Superior temporal gyrus (tissue), 1 donor: ENCODE data around the gene DNAH1.
"Not testable (repeated sequence)": the region's sequence is repeated elsewhere in the genome, so short reads cannot be mapped to it uniquely, and the experiment has no call there.

Experiments used
- DNase-seq: peaks from one replicate; pipeline ENCODE4 v3.0.0-alpha.2; 2016; ENCODE audit errors: extremely low spot score

The DNAH1 gene

DNA sequence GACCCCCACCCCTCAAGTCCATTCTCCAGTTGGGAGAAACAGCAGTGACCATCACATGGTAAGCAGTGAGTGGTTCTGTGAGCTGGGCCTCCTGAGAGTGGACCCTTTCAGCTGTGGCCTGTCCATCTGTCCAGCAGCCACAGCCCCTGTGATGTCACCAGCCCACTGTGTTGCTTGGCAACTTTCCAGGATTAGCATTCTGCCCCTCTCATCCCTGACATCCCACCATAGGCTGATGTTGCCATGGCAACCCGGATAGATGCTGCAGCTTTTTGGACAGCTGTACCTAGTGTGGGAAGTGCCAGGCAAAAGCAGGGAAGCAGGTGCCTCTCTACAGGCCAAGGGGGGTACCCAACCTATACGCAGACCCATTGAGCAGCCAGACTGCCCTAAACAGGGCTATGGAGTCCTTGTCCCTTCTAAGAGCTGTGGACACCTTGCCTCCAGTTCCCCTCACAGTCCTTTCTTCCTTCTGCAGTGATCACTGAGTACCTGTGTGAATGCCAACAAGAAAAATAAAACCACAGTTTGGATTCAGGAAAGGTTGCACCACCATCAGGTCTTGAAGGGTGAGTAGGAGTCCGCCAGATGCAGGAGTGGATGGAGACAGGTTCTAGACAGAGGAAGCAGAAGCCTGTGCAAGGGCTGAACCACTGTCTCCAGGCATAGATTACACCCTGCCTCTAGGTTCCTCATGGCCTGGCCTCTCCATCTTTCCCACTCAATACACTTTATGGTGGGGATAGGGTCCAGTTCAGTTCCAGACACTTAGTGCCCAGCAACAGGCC lies at the start of gene DNAH1:
TSS of gene DNAH1 (plus strand) at position 343 of the 788 bp plus-strand sequence. CDS start 6,124 bp downstream, outside the sequence.
- DNase-seq = no peak

DNA sequence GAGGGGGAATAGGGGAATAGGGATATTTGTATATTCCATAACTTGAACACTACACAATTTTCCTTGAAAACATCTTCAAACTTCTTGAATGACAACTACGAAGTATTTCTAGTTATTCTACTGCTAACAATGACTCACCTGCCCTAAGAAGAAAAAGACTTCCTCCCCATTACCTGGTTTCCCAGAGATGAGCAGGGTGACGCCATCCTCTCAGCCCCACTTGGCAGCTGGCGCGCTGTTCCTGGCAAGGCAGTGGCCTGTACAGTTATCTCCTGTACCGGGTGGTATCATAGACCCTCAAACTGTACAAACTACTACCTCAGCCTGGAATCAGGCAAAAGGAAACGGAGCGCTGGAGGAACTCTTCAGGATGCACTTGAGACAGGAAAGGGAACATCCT lies 48.1 kb upstream of the DNAH1 start:
- no peak for DNase-seq

DNA sequence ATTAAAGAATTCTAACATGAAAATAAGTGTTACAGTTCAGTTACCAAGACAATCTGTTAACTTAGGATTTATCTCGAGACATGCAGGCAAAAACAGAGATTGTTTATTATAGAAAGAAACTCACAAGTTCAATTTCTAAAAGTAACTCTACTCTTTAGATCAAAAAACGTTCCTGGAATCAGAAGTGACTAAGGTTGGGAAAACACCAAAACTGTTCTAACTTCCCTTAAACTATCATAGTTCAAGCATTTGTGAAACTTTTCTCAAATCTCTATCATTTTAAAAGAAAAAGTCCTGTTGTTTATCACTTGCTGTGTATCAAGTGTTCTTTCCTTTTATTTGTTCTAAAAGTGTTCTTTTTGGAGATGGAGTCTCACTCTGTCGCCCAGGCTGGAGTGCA lies 46.3 kb upstream of the DNAH1 start:
- DNase-seq = no peak

DNA sequence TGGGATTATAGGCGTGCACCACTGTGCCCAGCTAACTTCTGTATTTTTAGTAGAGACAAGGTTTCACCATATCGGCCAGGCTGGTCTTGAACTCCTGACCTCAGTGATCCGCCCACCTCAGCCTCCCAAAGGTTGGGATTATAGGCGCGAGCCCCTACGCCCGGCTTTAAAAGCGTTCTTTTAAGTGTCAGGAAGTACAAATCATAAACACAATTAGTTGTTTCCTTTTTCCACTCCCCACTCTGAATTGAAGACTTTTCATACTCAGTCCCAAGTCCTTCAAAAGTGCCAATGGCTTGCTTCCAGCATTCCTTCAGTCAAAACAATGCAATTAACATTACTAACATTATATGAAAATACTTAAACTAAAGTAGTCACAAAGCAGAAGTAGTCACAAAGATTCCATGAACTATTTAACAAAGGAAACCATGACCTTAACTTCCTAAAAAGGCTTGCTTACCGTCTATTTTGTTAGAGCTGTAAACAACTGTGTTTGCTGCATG lies 45.8 kb upstream of the DNAH1 start:
- no peak for DNase-seq

DNA sequence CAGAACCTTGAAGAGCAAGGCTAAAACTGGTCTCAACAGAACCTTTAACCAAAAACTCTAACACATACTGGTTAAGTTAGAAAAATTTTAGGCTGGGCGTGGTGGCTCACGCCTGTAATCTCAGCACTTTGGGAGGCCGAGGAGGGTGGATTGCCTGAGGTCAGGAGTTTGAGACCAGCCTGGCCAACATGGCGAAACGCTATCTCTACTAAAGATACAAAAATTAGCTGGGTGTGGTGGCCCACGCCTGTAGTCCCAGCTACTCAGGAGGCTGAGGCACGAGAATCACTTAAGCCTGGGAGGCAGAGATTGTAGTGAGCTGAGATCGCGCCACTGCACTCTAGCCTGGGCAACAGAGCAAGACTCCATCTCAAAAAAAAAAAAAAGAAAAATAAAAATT lies 43.9 kb upstream of the DNAH1 start:
- DNase-seq = not testable (repeated sequence)

DNA sequence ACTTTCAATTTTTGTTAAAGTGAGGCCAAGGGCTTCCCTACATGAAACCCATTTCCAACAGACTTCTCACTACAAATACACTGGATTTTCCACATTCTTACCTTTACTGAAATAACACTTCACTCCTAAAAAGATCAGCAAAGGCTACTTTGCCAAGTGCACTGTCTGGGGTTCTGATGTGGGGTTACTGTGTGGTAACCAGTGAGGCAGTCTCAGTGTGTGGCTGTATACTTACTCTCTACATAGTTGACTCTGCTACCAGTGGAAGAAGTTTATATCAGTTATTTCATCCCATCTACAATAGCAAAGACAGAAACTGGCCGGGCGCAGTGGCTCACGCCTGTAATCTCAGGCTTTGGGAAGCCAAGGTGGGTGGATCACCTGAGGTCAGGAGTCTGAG lies 43.3 kb upstream of the DNAH1 start:
- DNase-seq = no peak

DNA sequence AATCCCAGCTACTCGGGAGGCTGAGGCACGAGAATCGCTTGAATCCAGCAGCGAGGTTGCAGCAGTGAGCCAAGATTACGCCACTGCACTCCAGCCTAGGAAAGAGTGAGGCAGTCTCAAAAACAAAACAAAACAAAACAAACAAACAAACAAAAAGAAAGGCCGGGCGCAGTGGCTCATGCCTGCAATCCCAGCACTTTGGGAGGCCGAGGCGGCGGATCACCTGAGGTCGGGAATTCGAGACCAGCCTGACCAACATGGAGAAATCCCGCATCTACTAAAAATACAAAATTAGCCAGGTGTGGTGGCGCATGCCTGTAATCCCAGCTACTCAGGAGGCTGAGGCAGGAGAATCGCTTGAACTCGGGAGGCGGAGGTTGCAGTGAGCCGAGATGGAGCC lies 41.3 kb upstream of the DNAH1 start:
- DNase-seq = not testable (repeated sequence)

DNA sequence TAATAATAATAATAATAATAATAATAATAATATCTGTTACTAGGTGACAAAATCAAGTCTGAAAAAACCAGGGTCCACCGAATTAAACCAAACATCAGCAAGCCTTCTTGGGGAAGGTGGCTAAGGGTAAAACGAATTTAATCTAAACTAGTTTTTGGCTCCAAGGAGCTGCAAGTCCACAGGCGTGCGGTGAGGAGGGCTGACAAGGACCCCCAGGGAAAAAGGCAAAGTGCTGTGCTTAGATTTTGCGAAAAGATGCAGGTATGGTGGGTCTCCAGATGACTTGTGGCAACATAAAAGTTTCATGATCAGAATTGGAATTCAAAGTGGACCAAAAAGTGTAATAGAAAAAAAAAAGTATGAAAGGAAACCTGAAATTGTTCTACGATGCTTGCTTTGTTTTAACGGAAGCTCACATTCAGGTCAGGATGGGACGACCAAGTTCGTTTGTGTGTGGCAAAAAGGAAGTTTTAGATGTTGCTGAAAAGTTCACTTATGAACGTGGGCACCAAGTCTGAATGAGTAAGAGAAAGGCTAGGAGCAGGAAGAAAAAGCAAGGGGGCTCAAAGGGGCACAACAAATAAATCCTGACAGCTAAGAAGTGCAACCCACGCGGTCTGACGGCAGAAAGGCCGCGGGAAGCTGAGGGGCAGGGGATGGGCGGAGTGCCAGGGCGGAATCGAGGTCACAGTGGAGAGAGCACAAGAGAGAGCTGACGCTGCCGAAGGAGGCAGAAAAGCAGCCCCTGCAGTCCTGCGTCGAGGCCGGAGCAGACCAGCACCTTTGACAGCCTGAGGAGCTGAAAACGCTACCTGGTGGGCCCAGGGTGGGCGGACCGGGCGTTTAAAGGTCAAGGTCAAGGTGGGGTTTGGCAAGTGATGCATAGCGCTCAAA lies 38.8 kb upstream of the DNAH1 start:
- DNase-seq = peak; percentile 57

DNA sequence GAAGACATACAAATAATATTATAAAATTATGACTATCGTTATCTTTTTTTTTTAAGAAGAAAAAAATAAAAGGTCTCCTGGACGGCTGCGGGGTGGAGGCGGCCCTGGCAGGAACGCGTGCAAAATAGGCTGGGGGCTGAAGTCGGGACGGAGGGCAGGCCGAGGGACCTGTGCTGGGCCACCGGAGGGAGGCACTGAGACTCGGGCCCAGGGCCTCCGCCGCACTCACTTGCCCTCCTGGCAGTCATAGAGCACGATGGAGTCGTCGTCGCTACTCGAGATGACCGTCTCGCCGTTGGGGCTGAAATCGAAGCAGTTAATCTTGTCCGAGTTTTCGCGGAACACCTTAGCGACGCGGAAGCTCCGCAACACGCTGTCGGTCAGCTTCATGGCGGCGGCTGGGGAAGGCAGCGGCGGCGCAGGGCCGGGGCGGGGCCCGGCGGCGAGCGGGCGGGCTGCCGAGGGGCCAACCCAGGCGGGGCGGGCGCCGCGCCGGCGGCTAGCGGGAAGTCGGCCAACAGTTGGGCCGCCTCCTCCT lies 38.1 kb upstream of the DNAH1 start:
- peak; percentile 54 for DNase-seq

DNA sequence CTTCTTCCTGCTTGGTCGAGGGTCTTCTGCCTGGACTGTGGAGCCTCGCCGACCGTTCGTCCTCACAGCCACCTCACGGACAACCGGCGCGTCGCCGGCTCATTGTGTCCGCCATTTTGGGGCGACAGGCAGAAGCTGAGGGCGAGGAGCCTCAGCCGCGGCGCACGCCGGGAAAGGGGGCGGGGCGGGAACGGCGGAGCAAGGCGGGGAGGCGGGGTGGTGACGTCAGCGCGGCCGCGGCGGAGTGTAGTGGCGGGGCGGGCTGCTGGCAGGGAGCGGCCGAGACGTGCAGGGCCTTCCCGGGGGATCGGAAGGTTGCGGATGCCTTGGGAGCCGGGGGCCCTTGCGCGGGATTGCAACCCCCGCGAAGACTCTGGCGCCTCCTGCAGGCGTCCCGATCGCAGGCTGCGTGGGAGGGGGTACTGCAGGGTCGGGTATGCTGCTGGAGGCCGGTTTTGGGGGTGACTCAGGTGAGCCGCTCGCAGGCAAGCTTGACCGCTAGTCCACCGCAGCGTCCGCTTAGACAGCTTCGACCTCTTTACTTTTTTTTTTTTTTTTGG lies 37.5 kb upstream of the DNAH1 start, which contains the start of gene WDR82:
TSS of gene WDR82 (minus strand) at position 140 of the 560 bp plus-strand sequence. CDS start 288 bp downstream, outside the sequence.
- peak; percentile 91 for DNase-seq

DNA sequence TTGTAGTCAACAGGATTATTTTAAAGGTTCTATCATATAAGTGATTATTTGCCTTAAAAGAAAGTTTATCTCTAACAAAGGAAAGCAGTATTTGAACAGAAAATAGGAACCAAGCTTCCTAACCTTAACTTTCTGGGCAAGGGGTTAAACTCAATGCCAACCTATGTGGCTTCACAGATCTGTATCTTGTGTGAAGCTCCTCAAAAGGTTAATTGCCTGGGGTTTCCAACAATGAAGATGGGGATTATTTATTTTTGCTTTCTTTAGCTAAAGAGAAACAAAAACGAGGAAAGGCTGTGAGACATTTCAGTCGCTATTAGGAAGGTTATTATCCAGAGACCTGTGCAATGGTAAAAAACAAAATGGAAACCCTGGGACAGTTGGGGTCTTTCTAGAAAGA lies 36.5 kb upstream of the DNAH1 start:
- DNase-seq = peak; percentile 20

DNA sequence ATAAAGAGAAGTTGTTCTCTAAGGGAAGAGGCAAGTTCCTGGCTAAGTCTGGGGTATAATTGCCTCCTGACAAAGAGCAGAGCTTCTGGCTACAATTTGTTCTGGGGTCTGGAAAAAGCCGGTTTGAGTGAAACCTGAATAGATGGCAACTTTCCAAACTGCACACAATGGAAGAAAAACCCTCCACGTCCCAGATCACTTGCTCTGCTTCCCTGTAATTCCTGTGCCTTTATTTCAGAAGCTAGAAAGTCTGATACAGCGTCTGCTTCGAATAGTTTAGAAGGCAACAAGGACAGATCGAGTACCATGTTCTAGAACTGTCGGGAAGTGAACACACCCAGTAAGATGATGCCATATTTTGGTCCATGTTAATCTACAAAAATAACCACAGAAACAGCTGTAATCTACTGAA lies 36.1 kb upstream of the DNAH1 start:
- DNase-seq = peak; percentile 35

DNA sequence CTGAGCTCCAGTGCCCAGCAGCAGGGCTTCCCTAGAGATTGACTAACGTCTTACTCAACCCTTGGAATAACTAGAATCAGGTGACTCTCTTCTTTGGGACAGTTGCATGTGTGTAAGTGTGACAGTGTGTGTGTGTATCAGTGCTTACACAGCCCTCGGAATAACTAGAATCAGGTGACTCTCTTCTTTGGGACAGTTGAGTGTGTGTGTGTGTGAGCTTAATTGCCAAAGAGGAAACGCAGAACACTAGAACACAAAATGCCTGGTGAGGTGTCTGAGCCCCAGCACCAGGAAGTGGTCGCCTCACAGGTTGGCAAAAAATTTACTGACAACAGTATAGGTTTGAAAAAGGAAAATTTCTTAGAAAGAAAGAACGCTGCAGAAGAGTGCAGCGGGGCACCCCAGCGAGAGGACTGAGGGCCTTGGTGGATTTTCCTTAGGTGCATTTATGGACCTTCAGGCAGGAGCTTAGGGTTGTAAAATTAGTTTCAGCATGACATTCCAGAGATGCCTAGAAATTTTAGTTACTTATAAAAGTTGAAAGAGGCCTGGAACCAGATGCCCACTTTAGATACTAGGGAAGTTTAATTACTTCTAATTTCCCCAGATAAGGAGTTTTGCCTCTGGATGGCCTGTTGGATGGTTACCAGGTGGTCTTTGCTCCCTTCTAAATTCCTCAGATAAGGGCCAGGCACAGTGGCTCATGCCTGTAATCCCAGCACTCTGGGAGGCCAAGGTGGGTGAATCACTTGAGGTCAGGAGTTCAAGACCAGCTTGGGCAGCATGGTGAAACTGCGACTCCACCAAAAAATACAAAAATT lies 33.9 kb upstream of the DNAH1 start:
- no peak for DNase-seq

DNA sequence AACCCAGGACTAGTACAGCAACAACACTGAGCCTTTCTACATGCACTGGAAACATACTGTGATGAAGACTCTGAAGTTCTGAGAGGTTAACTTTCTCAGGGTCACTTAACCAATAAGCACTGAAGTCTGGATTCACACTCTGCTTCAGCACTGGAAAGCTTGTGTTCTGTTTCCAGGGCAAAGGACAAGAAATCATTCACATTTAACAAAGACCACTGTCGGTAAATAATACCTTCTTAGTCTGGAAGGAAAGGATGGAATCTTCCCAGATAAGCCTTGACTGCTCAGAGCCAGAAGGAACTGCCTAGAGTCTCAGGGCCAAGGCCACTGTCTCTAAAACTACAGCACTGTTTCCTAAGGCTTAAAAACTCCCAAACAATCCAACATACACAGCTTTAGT lies 32.8 kb upstream of the DNAH1 start:
- DNase-seq = no peak

DNA sequence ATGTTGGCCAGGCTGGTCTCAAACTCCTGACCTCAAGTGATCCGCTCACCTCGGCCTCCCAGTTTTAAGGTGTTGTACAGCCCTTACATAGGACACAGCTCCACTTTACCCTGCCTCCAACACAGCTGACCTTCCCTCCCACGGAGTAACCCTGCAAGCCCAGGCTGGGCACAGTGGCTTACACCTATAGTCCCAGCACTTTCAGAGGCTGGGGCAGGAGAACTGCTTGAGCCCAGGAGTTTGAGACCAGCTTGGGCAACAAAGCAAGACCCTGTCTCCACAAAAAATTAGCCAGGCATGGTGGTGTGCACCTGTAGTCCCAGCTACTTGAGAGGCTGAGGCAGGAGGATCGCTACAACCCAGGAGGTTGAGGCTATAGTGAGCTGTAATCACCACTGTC lies 32.1 kb upstream of the DNAH1 start:
- DNase-seq = not testable (repeated sequence)

DNA sequence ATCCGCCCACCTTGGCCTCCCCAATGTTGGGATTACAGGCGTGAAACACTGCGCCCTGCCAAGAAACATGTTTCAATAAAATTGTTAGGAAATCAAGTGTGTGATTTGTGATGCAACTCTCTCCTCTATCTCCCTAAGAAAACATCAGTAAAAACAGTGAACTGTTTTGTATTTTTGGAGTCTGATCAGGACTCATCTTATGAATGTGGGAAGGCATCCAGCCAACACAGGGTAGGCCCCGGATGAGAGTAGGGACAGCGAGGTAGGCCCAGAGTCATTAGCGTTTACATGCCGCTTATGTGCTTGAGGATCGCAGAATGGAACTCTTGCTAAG lies 29.4 kb upstream of the DNAH1 start:
- DNase-seq = peak; percentile 15

DNA sequence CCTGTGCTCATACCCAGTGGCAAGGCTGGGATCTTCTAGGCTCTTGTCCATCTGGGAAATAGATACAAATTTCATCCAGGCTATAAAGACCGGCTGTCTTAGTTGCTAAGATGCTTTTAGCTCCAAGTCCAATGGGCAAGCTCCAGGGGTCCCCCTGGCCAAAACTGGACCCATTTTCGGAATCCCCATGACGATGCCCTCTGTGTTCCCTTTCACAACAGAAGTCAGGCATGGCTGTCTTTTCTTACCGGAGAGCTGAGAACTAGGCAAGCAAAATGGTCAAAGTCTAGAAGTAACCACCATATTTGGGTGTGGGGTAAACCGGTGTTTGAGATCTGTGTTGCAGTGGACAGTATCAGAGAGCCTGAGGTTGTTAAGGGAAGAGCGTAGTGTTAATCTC lies 27.4 kb upstream of the DNAH1 start:
- DNase-seq = no peak

DNA sequence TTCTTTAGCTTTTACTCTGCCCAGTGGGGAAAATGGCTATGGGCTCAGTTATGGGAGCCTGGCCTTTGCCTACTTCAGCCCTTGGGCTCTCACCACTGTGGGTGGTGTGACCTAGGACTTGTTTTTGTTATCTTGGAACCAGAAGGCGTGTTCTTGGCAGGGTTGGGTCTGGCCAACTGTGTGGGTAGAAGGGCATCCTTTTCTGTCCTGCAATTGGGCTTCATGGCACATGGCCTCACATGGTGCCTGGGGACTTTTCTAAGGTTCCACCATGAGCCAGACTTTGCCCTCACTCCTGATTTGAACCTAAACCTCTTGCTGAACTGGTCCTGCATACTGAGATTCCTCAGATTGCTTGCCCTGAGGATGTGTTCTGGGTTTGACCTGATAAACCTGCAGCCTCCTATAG lies 26.8 kb upstream of the DNAH1 start:
- DNase-seq = no peak

DNA sequence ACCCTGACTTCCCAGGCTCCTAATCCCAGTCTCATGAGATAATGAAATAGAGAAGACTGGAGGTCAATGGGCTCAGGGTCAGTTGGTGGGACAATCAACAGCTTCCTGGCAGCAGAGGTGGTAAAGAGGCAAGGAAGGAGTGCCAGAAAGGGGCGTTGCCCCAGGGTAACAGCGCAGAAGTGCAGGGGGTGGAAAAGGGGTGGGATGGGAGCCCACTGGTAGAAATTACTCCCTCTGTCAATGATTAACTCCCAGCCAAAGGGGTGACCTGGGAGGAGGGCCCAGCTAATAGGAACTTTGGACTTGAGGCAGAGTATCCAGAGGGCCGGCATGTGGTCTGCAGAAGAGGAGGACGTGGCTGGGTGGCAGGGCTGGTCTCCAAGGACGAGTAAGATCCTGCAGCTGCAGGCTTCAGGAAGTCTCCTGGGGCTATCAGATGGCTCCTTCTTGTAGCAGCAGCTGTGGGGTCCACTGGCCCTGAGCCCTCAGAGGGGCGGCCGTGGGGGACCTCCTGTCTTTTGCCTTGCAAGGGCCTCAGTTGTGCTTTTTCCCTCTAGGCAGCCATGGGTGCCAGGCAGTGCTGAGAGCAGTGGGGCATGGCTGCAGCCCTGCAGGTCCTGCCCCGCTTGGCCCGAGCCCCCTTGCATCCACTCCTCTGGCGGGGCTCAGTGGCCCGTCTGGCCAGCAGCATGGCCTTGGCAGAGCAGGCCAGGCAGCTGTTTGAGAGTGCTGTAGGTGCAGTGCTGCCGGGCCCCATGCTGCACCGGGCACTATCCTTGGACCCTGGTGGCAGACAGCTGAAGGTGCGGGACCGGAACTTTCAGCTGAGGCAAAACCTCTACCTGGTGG lies 26.1 kb upstream of the DNAH1 start:
- no peak for DNase-seq
